Activated CD8-positive, alpha-beta memory T cell treated with anti-CD3 and anti-CD28 coated beads for 4 hours (primary cell): ENCODE measurements around the gene ALX4.

Source experiments
- DNase-seq, 2 donors: peaks; one replicate each; pipeline ENCODE4 v3.0.0-alpha.2; 2020; ENCODE audit warnings: low read depth in 2 of 2

The ALX4 gene

DNA sequence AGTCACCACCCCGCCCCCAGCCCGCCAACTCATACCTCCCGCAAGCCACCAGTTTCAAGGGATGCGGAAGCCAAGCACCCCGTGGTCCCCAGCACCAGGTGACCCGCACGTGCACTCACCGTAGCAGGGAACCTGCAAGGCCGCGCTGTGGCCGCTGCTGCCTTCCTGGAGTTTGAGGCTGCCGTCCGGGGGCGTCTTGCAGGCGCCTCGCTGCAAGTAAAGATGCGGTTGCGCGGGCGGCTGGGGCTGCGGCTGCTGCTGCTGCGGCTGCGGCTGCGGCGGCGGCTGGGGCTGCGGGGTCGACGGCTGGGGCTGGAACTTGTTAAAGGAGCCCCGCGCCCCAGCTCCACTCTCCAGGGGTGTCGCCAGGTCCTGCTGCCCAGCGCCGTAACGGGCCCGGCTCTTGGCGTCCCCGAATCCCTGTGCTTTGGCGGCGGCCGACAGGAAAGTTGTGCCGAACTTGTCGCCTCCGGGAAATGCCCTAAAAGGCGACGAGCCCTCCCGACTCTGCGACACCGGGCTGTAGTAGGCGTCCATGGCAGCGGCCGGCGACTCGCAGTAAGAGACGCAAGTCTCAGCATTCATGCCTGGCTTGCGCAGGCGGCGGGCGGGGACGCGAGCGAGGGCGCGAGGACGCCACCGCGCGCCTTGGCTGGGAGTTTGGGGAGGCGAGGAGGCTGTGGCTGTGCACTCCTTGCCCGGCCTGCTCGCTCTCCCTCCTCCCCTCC is at the start of gene ALX4:
TSS of gene ALX4 (minus strand) at position 662 of the 728 bp plus-strand sequence. CDS start at position 585, 77 bp downstream.
- DNase-seq: no peak

DNA sequence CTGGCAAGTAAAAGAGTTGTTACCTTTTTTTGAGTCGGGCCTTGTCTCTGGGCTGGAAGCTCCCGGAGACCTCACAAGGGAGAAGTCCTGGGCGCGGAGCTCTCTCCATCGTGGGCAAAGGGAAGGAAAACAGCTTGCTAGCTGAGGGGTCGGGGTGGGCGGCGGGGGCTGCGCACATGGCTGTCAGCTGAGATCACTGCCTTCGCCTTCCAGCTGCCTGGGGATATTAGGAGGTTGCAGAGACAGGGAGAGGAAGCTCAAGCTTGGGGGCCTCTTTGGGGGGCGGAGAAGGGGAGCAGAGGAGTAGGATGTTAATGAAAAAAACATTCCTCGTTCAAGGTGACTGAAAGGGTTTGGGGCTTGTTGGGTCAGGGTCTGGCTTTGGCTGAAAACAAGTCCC is 49.2 kb upstream of the ALX4 start:
- no peak for DNase-seq

DNA sequence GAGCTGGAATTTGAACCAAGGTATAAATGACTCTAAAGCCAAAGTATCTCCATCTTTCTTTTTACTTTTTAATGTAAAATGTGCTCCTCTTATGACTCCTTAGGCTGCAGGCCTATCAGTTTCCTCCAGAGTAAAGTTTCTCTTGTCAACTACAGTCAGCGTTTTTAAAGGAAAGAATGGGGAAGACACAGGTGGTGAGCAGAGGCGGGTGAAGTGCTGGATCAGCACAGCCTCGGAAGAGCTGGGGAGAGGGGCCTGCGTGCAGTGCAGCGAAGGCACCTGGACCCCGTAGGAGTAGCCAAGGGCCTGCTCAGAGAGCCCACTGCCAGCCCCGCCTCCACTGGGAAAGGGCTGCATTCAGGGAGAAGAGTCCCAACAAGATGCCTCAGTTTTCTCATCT is 48.8 kb upstream of the ALX4 start:
- no peak for DNase-seq

GRCh38 chr11:44357711-44358110 is 47.8 kb upstream of the ALX4 start:
- no peak for DNase-seq

- DNase-seq: no peak
Measured at GRCh38 chr11:44356351-44356750, 46.4 kb upstream of the ALX4 start.

GRCh38 chr11:44351898-44352498 is 42.1 kb upstream of the ALX4 start:
- no peak for DNase-seq

DNA sequence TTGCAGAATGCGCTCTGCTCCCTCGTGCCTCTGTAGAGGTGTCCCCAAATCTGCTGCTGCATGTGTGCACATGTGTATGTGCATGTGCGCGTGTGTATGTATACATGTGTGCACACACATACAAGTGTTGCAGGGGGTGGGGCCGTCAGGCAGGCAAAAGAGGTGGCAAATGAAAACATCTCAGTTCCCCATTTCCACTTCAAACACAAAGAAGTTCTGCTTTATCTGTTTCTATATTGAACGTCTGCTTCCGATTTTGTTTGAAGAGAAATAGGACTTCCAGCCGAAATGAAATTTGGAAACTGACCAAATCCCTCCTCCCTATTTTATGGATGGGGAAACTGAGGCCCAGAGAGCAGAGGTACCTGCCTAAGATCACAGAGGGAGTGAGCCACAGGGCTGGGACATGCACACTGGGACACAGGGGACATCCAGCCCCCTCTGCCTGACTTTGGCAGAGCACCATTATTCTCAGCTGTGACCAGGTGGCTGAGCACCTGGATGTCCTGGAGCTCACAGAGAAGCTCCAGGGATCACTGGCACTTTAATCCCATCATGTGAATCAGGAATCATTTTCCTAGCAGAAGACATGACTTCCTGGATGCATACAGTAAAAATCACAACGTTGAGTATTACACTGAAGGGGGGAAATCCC is 41.2 kb upstream of the ALX4 start:
- DNase-seq: no peak

DNA sequence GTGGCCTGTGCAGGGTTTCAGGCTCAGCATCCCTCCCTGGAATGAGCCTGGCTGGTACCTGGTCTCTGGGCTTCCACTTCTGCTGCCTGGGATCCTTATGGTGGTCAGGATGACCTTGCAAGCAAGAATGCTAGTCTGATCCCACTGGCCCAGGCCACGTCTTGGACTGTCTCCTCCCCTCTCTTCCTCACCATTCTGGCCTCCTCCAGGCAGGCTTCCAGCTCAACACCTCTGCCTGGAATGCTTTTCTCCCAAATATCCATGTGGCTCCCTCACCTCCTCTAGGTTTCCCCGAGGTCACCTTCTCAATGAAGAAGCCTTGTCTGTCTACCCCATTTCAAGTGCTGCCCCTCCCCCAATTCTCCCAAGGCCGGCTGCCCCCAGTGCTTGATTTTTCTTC is 39.4 kb upstream of the ALX4 start:
- no peak for DNase-seq

- DNase-seq: no peak
Measured at GRCh38 chr11:44348721-44349120, 38.8 kb upstream of the ALX4 start.

DNA sequence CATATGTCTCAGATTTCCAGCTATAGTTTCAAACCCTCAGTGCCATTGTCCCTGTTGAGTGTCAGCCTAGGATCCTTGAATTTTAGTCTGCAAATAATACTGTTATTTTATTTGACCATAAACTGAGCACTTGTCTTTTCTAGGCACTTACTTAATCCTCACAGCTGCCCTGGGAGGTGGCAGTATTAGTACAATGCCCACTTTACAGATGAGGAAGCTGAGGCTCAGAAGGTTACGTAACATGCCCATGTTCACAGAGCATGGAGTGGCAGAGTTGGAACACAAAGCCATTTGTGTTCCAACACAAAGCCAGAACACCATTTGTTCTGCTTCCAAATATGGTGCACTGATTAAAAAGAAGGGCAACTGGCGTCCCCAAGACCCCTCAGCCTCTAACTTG is 38.2 kb upstream of the ALX4 start:
- DNase-seq: no peak

DNA sequence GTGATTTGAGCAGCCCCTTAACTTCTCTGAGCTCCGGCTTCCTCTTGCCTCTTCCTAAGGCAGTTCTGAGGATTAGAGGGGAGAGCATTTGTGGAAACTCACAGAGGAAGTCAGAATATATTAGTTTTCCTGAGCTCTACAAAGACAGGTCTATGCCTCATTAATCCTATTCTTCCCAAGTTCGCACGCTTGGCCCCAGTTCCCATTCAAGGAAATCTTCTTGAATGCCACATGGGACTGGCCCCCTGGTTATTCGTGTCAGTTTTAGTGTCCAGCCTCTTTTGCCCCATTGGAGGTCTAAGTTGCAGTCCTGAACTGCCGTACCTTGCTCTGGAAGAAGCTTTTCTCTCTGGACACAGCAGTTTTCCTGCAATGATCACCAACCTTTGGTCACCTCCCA is 37.6 kb upstream of the ALX4 start:
- DNase-seq: no peak

GRCh38 chr11:44346983-44347382 is 37.0 kb upstream of the ALX4 start:
- DNase-seq: no peak

DNA sequence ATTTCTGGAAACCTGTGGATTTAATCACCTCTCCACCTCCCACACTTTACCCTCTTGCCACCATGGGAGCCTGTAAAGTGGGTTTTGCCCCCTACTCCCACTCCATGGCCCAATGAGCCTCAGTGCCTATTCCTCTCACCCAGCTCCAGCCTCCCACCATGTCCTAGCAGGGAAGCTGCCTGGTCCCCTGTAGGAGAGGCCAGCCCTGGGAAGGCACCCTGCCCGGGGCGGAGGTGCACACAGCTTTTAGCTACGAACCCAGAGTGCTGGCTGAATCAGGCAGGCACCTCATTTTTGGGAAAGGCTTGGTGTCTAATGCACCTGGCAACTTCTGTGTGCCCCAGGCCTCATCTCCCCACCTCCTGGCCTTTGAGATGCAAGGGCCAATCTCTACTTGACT is 35.8 kb upstream of the ALX4 start:
- no peak for DNase-seq

DNA sequence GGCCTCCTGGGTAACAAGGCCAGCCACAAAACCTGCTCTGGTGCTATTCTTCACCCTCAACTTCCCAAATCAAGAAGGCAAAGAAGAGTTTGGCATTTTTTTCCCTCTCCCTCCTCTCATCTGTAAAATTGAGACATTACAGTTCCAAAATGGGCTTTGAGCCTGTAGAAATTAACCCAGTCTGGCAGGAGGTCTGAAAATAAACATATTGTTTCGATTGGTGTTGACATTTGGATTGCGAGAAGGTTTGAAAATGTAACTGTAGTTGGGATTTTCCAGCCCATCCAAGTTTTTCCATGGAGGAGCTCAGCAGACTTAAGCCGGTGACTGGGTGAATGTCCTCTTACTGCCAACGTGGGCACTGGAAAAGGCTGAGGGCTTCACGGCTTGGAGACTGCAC is 35.0 kb upstream of the ALX4 start:
- no peak for DNase-seq

GRCh38 chr11:44344423-44344820 is 34.5 kb upstream of the ALX4 start:
- DNase-seq: no peak

GRCh38 chr11:44343778-44344422 is 34.0 kb upstream of the ALX4 start:
- no peak for DNase-seq

GRCh38 chr11:44342616-44343015 is 32.7 kb upstream of the ALX4 start:
- no peak for DNase-seq

DNA sequence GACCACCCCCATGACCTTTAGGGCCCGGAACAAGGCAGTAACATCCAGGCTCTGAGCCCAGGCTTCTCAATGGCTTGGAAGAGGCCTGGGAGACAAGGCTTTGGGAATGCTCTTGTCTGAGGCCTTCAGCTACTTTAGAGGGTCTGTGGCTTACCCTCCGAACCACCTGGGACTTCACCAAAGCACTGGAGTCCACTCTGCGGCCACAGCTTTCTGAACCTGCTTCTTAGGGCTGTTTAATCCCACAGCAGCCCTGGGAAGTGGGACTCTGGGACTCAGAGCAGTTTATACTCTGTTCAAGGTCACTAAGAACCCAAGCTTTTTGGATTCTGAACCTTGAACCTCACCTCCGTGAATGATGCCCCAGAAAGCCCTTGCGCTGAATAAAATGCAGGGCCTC is 30.7 kb upstream of the ALX4 start:
- no peak for DNase-seq

DNA sequence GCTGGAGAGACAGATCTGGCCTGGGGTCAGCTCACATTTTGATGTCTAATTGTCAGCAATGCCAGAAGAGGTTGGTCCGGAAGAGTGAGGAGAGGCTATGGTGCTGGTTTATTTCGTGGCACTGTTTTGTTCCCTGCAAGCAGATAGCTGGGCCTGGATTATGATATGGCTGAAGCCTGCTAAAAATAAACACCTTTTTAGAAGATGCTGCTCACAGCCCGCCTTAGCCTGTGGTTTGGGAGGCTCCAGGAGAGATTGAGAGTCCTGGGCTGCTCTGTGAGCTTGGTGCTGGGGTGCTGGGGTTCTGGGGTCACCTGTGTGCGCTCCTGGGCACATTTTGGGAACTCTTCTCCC is 29.6 kb upstream of the ALX4 start:
- DNase-seq: no peak

GRCh38 chr11:44338698-44339529 is 29.0 kb upstream of the ALX4 start:
- no peak for DNase-seq

GRCh38 chr11:44338026-44338425 is 28.1 kb upstream of the ALX4 start:
- DNase-seq: no peak

DNA sequence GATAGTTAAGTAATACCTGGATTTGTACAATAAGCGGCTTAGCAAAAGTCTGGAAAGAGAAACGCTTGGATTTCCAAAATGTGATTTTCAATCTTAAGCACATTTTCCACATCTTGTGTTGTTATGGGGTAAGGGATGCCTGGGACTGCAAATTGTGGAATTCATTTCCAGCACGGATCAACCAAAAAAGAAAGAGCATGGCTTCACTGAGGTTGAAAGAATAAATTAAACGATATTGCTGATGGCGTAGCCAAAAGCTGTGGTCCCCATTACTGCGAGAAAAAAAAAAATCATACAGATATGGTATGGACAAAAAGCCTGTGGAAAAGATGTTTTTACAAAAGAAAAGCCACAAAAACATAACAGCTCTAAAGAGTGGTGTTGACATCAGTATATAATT is 26.0 kb upstream of the ALX4 start:
- no peak for DNase-seq
